ENCODE measurements around the gene MYH11.

- TF ChIP-seq POLR2AphosphoS5 (IDR thresholded peaks at IDR 0.05; ENCODE audit: low read depth, low read length) (no peak), POLR2A (IDR thresholded peaks at IDR 0.05; ENCODE audit: low read depth, low read length) (no peak), TAF1 (IDR thresholded peaks at IDR 0.05; ENCODE audit: low read depth, low read length) (no peak)
These were observed 196.6 kb downstream of the MYH11 start for GRCh38 chr16:15660203-15660601.

Measured in GM12891 (cell line).